Thoracic aorta (tissue), 2 donors: Measurements from ENCODE around the gene ELOVL3. TPM values are rescaled to one million over a fixed set of nuclear protein-coding genes. Genes with fewer than 3 reads are reported as not detected.
"Not testable (repeated sequence)": the region's sequence is repeated elsewhere in the genome, so short reads cannot be mapped to it uniquely, and the experiment has no call there.

ENCODE experiments used
- ATAC-seq: fragments of 150-250 bp; one replicate; pipeline ENCODE4 v1.8.0; 2017; ENCODE audit warnings: low read depth; ENCODE audit not compliant: insufficient number of reproducible peaks, low FRiP score
- DNase-seq: peaks from one replicate; pipeline ENCODE4 v3.0.0-alpha.2; 2020; ENCODE audit warnings: low spot score
- H3K27ac ChIP-seq, 2 donors: fragments of 200-600 bp; sonication (generic); 1 replicate in 1 of 2; 2 replicates in 1 of 2; pipeline ENCODE4 v1.5.1; 2016; ENCODE audit warnings: mild to moderate bottlenecking in 2 of 2, moderate library complexity in 2 of 2
- H3K27me3 ChIP-seq: fragments of 200-600 bp; sonication (generic); replicated peaks from 2 replicates; pipeline ENCODE4 v1.6.0; 2016; ENCODE audit warnings: mild to moderate bottlenecking; ENCODE audit not compliant: insufficient read depth
- H3K36me3 ChIP-seq: fragments of 200-600 bp; sonication (generic); one replicate; pipeline ENCODE4 v1.5.1; 2016
- H3K4me1 ChIP-seq, 2 donors: fragments of 200-600 bp; sonication (generic); 1 replicate in 1 of 2; 2 replicates in 1 of 2; pipeline versions ENCODE4 v1.5.1 to v1.6.0; 2016; ENCODE audit warnings: low read depth in 2 of 2, mild to moderate bottlenecking in 1 of 2; ENCODE audit not compliant: control insufficient read depth in 1 of 2
- H3K4me3 ChIP-seq: fragments of 200-600 bp; sonication (generic); 2 replicates; pipeline ENCODE4 v1.5.1; 2016; ENCODE audit warnings: mild to moderate bottlenecking
- H3K9me3 ChIP-seq: fragments of 200-600 bp; sonication (generic); 2 replicates; pipeline ENCODE4 v1.5.1; 2016
- total RNA-seq, 2 donors: library from RNA; depleted of rRNA; stranded (reverse); fragments of >200 nt; gene quantifications; one replicate each; pipeline versions ENCODE4 v1.1.0 to v1.2.3, GENCODE V29; 2016
- TF ChIP-seq, protein P1 (sequence below): fragments of 200-600 bp; sonication (generic); IDR thresholded peaks from one replicate; pipeline ENCODE4 v1.5.1; 2019; ENCODE audit warnings: antibody characterized with exemption

ELOVL3 gene
- total RNA-seq, 2 donors from 2014 or later, result not detected

DNA sequence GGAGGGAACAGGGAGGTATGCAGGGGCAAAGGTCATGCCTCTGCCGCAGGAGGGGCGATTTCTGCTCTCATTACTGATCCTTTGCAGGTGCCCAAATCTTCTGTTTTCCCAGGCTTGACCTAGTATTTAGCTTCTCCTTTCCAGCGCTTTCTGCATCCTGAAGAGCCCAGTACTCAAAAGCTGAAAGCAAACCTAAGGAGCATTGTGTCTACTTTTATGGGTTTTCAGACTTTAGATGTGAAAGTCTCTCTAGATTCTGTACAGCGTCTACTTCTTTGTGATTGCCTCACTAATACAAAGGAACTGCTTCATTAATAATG, 19.8 kb downstream of the ELOVL3 start:
- peak overlapping the region; percentile 75 to 88 for H3K27ac ChIP-seq
- H3K27me3 ChIP-seq, result no peaks in the 10 kb centered on the region
- peaks cover 30 to 58% of the 10 kb centered on the region in 2 donors for H3K4me1 ChIP-seq
- no peaks in the 10 kb centered on the region for H3K9me3 ChIP-seq
- DNase-seq (no peak), ATAC-seq (no peak)
- H3K4me3 ChIP-seq, result peak overlapping the region; percentile 80
- TF ChIP-seq, protein P1, sequence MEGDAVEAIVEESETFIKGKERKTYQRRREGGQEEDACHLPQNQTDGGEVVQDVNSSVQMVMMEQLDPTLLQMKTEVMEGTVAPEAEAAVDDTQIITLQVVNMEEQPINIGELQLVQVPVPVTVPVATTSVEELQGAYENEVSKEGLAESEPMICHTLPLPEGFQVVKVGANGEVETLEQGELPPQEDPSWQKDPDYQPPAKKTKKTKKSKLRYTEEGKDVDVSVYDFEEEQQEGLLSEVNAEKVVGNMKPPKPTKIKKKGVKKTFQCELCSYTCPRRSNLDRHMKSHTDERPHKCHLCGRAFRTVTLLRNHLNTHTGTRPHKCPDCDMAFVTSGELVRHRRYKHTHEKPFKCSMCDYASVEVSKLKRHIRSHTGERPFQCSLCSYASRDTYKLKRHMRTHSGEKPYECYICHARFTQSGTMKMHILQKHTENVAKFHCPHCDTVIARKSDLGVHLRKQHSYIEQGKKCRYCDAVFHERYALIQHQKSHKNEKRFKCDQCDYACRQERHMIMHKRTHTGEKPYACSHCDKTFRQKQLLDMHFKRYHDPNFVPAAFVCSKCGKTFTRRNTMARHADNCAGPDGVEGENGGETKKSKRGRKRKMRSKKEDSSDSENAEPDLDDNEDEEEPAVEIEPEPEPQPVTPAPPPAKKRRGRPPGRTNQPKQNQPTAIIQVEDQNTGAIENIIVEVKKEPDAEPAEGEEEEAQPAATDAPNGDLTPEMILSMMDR, result no peak
- no peaks in the 10 kb centered on the region for H3K36me3 ChIP-seq

DNA sequence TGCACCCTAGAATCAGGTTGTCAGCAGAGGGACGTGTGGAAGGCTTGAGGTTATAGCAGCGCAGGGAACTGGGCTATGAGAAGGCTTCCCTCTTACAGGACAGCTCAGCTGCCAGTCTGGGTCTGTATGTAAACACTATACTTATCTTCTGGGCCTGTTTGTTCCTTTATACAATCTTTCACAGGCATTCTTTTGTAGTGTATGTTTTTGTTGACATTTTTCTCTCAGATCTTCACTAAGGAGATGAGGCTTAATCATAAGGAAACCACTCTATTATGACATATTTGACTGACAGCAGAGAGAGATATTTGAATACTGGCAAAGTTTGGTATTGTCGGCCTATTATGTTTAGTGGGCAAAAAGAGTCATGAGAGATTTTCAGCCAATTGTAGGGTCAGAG, 20.2 kb downstream of the ELOVL3 start:
- DNase-seq (no peak), ATAC-seq (no peak)
- H3K4me1 ChIP-seq, result peaks cover 29 to 55% of the 10 kb centered on the region in 2 donors
- peak overlapping the region; percentile 80 for H3K4me3 ChIP-seq
- H3K9me3 ChIP-seq, result no peaks in the 10 kb centered on the region
- TF ChIP-seq, protein P1, result no peak
- no peaks in the 10 kb centered on the region for H3K27me3 ChIP-seq
- H3K27ac ChIP-seq, result peak overlapping the region in 1 of 2 donors; percentile 75
- H3K36me3 ChIP-seq, result no peaks in the 10 kb centered on the region

DNA sequence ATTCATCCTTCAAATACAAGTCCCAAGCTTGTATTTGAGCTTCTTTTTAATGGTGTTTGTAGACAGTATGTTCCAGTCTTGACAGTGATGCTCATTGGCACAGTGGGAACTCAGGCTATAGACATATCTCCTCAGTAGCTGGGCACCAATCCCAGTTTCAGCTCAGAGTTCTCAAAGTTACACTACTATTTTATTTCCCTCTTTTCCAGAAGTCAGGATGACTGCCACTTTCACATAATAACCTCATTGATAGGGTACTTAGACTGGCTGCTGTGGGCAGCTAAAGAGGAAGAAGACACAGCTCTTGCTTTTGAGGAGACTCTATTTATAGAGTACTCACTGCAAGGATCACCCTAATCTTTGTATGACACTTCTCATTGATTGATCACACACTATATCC, 21.6 kb downstream of the ELOVL3 start:
- H3K36me3 ChIP-seq, result no peaks in the 10 kb centered on the region
- no peaks in the 10 kb centered on the region for H3K9me3 ChIP-seq
- ATAC-seq (no peak), DNase-seq (no peak)
- no peak overlapping the region for H3K27ac ChIP-seq
- TF ChIP-seq, protein P1, result no peak
- no peaks in the 10 kb centered on the region for H3K27me3 ChIP-seq
- H3K4me3 ChIP-seq, result peak overlapping the region; percentile 30
- peaks cover 28 to 48% of the 10 kb centered on the region in 2 donors for H3K4me1 ChIP-seq

- not testable (repeated sequence) for ATAC-seq, H3K27ac ChIP-seq, H3K27me3 ChIP-seq, H3K36me3 ChIP-seq, H3K4me3 ChIP-seq, H3K9me3 ChIP-seq, DNase-seq
- H3K4me1 ChIP-seq, result peaks cover 16 to 30% of the 10 kb centered on the region in 2 donors
Observed at GRCh38 chr10:102252508-102252907, 26.4 kb downstream of the ELOVL3 start.

- Histone ChIP-seq H3K27ac (no peak overlapping the region), H3K36me3 (no peaks in the 10 kb centered on the region), H3K4me1 (peaks cover 3 to 13% of the 10 kb centered on the region in 2 donors), H3K9me3 (no peaks in the 10 kb centered on the region), H3K27me3 (no peaks in the 10 kb centered on the region), H3K4me3 (no peak overlapping the region)
- ATAC-seq (no peak), DNase-seq (no peak)
- TF ChIP-seq, protein P1, result no peak
Observed at GRCh38 chr10:102254426-102254825, 28.3 kb downstream of the ELOVL3 start.

DNA sequence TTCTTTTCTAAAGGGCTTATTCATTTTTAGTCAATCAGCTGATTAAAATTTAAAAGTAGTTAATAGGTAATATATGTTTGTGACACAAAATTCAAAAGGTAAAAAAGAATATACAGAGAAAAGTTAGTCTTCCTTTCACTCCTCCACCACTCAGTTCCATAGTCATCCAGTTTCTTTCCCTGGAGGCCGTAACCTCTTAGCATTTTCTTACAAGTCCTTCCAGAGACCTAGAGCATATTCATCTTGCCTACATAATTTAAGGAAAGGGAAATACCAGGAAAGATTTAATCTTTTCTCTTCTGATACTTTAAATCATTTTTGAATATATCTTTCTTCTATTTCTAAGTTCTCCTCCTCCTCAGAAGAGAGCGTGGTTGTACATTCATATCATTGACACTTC, 29.3 kb downstream of the ELOVL3 start:
- Histone ChIP-seq H3K36me3 (no peaks in the 10 kb centered on the region), H3K27me3 (no peaks in the 10 kb centered on the region), H3K4me3 (no peak overlapping the region), H3K27ac (no peak overlapping the region), H3K4me1 (peaks cover 3 to 4% of the 10 kb centered on the region in 2 donors), H3K9me3 (no peaks in the 10 kb centered on the region)
- ATAC-seq, result no peak
- no peak for DNase-seq
- TF ChIP-seq, protein P1, result no peak
